GM21390 (cell line): ENCODE results near the gene ZNF564.
"Not testable (repeated sequence)": the region's sequence is repeated elsewhere in the genome, so short reads cannot be mapped to it uniquely, and the experiment has no call there.

Experiments used
- ATAC-seq: cut with Tn5 transposase; IDR thresholded peaks from one replicate; pipeline ENCODE4 v1.9.1; 2021; ENCODE audit not compliant: unreplicated experiment

Gene ZNF564

DNA sequence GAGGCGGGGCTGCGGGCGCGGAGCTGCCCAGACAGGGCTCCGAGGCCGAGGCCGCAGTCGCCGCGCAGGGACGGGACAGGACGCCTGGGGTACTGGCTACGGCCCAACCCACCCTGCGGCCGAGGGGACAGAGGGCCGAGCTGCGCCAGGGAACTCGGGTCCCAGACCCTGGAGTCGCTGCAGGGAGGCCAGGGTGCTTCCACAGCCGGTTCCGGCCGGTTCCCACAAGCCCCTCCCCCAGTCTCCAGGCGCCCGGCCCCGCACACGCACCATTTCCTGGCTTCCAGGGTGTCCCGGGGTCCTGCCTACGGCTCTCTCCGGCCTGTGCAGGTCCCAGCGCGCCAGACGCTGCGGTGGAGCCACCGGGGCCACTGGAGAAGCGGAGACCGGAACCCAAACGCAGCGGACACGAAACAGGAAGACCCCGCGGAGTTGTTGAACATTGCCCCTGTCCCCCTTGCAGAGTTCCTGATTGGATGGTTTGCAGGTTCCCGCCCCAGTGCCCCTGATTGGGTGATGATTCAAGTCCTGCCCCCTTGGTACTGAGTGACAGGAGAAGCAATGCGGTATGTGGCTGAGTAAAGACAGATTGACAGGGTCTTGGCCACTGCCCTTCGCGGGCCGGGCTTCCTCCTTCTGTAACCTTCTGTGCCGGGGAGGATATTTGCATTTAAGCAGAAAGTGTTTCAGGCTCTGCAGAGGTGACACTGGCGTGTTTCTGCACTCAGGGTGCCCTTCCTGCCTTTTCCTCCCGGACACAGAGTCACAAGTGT is at the start of gene ZNF564:
Gene ZNF564 (minus strand): TSS at position 423 of the 773 bp plus-strand sequence. CDS start 150 bp downstream, at position 273.
- peak; percentile 96 for ATAC-seq

DNA sequence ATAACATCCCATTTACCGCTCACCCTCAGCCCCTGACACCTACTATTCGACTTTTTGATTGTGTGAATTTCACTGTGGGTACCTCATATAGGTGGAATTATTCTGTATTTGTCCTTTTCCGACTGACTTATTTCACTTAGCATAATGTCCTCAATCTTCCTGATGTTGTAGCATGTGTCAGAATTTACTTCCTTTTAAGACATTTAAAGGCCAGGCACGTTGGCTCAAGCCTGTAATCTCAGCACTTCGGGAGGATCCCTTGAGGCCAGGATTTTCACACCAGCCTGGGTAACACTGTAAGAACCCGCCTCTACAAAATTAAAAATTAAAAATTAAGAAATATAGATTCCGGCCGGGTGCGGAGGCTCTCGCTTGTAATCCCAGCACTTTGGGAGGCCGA is 46.3 kb upstream of the ZNF564 start:
- ATAC-seq = no peak

DNA sequence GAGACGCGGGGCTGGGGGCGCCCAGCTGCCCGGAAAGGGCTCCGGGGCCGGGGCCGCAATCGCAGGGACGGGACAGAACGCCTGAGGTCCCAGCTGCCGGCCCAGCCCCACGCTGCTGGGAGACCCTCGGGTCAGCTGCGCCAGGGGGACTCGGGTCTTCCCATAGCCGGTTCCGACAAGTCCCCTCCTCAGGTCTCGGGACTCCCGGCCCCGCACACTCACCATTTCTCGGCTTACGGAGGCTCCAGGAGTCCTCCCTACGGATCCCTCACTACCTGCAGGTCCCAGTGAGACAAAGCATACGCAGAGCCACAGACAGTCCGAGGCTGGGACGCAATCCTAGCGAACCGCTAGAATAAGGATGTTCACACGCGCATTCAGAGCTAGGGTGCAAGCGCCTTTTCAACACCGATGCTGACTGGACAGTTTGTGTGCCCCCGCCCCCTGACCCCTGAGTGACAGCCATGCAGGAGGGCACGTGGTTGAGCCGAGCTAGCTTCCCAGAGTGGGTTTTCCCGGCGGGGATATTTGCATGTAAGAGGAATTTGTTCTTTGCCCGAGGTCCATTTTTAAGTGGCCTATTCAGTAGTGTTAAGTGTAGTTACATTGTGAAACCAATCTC is 45.8 kb upstream of the ZNF564 start:
- no peak for ATAC-seq

DNA sequence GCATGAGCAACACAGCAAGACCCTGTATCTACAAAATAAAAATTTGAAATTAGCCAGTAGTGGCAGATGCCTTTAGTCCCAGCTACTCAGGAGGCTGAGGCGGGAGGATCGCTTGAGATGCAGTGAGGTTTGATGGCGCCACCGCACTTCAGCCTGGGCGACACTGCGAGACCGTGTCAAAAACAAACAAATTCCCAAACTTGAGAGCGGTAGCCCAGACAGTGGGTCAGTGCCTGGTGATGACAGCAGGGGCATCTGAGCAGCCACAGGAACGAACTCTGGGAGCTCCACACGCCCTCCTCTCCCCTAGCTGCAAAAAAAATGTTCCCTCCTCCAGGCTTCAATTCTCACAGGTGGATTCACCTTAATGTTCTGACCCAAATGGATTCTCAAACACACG is 45.2 kb upstream of the ZNF564 start:
- ATAC-seq = no peak

DNA sequence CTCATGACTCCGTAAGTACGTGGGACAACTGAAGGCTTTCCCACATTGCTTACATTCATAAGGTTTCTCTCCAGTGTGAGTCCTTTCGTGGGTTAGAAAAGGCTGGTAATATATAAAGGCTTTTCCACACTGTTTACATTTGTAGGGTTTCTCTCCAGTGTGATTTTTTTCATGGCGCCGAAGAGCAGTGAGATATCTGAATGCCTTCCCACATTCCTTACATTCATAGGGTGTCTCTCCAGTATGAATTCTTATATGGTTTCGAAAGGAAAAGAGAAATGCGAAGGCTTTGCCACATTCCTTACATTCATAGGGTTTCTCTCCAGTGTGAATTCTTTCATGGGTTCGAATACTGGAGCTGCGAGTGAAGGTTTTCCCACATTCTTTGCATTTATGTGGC is 29.8 kb upstream of the ZNF564 start:
- ATAC-seq = no peak

DNA sequence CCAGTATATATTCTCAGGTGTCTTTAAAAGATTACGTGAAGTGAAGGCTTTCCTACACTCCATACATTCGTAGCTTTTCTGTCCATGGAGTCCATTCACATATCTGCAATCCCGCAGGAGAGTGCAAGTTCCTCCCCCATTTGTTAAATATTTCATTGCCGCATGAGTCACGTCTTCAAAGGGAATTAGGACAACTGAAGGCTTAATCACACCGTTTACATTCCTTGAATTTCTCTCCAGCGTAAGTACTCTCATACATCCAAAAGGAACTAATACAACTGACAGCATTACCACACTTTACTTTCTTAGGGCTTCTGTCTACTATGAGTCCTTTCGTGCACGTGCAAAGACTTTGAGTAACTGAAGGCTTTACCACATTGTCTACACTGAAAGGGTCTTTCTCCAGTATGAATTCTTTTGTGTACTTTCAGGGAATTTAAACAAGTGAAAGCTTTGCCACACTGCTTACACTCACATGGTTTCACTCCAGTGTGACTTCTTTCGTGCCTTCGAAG is 29.0 kb upstream of the ZNF564 start:
- ATAC-seq = no peak

DNA sequence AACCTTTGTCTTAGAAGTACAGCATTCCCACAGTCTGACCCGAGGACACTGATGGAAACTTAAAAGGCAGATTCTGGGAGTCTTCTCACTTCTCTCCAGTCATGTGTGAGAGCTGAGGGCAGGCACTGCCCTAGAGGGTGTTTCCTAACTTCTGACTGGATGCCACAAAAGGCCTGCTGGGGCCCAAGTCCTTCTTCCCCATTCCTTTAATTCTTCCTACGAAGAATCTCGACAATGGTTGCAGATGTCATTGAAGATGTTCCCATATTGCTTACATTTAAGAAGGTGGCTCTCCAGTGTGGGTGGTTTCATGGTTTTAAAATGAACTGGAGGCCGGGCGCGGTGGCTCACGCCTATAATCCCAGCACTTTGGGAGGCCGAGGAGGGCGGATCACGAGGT is 27.4 kb upstream of the ZNF564 start:
- no peak for ATAC-seq

DNA sequence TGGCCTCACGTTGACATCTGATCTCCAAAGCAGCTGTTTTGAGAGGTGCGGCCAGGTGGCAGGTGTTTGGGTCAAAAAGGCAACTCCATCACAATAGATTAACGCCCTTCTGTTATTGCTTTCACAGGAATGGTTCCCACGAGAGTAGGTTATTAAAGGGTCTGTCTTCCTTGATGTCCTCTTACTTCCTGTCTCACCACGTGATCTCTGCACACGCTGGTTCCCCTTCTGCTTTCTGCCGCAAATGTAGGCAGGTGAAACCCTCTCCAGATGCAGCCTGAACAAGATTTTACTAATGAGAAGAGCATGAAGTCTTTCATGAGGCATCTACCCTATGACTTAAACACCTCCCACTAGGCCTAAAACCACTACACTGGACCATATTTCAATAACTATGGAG is 22.8 kb upstream of the ZNF564 start:
- ATAC-seq = no peak

DNA sequence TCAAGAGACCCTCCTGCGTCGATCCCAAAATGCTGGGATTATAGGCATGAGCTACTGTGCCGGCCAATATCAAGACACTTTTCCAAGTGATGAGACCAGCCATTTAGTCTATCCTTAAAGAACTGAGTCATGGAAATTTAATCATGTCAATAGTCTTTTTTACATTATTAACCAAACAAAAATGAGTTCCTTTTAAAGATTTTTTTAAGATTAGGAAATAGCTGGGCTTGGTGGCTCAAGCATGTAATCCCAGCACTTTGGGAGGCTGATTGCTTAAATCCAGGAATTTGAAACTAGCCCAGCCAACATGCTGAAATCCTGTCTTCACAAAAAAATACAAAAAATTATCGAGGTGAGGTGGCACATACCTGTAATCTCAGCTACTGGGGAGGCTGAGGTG is 16.7 kb upstream of the ZNF564 start:
- ATAC-seq = no peak

DNA sequence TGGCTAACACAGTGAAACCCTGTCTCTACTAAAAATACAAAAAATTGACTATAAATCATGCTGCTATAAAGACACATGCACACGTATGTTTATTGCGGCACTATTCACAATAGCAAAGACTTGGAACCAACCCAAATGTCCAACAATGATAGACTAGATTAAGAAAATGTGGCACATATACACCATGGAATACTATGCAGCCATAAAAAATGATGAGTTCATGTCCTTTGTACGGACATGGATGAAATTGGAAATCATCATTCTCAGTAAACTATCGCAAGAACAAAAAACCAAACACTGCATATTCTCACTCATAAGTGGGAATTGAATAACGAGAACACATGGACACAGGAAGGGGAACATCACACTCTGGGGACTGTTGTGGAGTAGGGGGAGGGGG is 15.1 kb upstream of the ZNF564 start:
- not testable (repeated sequence) for ATAC-seq

DNA sequence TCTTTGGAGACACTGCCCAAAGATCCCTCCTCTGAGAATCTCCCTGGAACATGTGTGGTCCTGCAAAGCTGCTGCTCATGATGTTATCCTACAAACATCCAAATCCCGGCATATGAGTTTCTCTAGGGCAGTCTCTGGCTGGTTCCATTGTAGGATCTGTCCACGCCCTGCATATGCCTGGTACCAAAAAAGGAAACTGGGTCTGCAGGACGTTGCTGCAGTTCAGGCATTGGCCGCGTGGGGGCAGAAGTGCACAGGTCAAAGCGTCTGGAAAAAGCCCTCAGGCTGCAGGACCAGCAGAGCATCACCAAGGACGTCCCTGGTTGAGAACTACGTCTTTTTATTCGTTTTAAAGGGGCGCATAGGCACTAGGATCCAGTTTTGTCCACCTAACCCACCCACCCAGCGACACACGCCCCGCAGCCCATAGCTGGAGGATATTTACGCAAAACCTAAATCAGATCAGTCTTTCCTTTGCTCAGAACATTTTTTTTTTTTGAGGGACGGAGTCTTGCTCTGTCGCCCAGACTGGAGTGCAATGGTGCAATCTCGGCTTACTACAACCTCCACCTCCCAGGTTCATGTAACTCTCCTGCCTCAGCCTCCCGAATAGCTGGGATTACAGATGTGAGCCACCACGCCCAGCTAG is 12.9 kb upstream of the ZNF564 start:
- ATAC-seq = no peak

DNA sequence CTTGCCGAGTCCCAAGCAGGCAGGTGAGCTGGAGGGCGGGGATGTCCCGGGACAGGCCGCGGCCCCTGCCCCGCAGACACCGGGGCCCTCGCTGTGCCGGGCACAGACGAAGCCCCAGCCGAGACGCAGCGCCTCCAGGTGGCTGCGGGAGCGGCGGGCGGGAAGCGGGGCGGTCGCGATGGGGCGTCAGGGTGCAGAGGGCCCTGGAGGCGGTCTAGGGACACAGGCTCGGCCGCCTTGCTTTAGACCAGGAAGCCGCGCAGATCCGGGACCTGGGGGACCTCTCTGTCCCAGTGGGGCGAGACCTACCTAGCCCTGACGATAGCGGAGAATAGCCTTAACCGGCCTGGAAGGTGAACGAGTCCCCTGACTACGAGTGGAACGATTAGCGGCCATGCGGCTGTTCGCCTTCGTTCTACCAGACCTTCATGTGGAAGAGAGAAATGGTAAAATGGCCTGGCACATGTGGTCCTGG is 4.2 kb upstream of the ZNF564 start:
- no peak for ATAC-seq

DNA sequence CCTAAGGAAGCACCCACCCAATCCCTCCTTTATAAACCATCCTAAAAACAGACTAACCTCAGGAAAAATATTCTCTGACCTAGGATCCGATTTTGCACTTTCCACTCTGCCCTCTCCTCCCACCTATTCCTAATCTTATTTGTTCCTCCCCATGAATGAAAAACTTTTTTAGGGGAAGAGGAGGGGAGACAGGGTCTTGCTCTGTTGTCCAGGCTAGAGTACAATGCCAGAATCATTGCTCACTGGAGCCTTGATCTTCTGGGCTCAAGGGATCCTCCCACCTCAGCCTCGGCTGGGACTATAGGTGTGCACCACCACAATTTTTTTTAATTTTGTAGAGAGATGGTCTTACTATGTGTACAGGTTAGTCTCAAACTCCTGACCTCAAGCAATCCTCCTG is 4.4 kb downstream of the ZNF564 start:
- no peak for ATAC-seq

DNA sequence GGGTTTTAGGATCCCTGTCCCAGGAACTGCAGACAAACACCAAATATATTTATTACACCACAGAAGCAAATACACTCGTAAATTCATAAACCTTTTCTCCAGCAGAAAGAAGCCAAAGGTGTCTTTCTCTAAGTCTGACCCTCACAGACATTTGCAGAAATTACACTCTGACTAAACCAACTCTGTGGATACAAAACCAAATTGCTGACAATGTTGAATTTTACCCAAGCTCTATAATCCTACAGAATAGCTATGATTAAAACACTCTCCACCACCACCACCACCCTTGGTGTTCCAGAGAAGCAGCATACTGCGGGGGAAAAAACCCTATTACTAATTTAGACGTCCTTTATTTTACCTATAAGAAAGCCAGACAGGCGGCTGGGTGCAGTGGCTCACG is 5.2 kb downstream of the ZNF564 start:
- ATAC-seq = no peak

DNA sequence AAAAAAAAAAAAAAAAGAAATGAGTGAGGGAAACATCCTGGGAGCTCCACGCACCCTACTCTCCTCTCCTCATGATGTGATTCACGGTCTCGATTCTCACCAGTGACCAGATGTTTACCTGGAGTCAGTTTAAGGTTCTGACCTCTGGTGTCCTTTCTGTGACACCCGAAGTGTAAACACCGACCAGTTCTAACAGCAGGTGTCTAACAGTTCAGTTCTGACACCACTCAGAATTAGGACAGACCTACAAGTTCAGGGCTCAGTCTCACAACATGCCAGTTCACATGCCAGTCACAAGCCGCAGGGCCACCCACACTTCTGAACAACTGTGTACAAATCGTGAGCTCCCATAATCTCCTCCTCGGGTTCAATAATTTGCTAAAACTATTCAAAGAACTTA is 6.0 kb downstream of the ZNF564 start:
- ATAC-seq = no peak

DNA sequence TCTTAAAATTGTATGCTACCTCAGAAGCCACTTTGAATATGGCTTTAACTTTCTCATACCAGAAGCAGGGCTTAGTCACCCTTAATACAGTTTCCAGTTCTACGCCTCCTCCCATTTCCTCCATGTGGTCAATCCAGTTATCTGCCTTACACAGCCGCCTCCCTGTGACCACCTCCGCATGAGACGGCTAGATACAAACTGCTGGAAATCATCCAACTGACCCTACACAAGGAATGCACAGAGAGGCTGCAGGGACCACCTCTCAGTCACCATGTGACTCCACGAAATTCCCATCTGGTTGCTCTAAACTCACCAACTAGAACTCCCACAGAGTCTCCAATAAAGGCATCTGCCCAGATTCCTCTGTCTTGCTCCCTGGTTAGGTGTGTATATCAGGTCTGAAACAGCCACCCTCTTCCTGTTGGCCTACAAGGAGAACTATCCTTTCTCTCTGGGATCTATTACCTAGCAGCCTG is 6.8 kb downstream of the ZNF564 start:
- ATAC-seq = no peak

DNA sequence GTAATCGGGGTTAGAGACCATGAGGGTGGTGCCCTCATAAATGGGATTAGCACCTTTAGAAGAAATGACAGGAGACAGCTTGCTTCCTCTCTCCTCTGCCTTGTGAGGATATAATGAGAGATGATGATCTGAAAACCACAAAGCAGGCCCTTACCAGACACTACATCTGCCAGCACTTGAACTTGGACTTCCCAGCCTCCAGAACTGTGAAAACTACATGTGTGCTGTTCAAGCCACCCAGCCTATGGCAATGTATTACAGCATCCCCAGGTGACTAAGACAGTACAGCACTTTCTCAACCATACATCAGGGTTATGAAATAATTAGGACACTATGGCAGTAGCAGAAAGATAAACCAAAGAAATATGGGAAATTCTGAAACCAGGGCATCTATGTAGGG is 7.4 kb downstream of the ZNF564 start:
- ATAC-seq = no peak

DNA sequence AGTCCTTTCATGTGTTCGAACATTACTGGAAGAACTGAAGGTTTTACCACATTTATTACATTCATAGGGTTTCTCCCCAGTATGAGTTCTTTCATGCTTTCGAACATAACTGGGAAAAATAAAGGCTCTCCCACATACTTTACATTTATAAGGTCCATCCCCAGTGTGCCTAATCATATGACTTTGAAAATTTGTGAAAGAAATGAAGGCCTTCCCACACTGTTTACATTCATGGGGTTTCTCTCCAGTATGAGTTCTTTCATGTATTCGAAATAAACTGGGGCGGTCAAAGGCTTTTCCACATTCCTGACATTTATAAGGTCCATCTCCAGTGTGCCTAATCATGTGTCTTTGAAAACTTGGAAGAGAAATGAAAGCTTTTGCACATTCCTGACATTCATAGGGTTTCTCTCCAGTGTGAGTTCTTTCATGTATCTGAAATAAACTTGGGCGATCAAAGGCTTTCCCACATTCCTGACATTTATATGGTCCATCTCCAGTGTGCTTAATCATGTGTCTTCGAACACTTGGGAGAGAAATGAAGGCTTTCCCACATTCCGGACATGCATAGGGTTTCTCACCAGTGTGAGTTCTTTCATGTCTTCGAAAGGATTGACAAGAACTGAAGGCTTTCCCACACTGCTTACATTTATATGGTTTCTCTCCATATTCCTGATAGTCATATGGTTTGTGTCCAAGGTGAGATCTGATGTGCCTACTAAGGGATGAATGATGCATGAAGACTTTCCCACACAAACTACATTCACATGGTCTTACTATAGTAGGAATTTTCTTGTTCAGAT is 24.0 kb downstream of the ZNF564 start:
- no peak for ATAC-seq

DNA sequence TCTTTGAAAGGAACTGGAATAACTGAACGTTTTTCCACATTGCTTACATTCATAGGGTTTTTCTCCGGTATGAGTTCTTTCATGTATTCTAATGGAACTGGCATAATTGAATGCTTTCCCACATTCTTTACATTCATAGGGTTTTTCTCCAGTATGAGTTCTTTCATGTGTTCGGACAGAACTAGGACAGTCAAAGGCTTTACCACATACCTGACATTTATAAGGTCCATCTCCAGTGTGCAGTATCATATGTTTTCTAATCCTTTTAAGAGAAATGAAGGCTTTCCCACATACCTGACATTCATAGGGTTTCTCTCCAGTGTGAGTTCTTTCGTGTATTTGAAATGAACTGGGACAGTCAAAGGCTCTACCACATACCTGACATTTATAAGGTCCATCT is 24.7 kb downstream of the ZNF564 start:
- ATAC-seq = no peak

DNA sequence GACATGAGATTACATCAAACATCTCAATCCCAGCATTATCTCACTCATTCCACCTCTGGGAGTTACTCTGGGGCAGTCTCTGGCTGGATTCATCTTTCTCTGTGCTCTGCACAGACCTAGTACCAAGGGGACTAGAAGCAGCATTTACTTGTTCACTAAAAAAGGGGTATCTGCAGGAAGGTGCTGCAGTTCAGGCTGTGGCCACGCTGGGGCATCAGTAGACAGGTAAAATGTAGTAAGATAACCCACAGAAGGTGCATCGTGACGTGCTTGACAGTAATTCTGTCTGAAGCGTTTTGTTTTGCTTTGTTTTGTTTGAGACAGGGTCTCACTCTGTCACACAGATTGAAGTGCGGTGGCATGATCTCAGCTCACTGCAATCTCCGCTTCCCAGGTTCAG is 29.3 kb downstream of the ZNF564 start:
- no peak for ATAC-seq

DNA sequence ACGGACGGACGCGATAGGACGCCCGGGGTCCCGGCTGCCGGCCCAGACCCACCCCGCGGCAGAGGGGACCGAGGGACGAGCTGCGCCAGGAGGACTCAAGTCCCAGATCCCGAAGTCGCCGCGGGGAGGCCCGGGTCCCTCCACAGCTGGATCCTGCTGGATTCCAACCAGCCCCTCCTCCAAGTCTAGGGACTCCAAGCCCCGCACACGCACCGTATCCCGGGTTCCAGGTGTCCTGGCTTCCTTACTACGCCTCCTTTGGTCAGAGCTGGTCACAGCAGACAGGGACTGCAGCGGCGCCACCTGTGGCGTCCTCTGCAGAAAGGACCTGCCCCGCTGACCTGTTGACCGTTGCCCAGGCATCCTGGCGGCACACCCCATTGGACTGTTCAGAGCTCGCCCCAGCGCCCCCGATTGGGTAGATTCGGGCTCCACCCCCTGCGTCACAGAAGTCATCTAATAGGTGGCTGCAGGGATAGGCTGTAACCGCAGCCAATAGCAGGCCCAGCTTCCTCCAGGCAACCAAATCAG is 37.7 kb downstream of the ZNF564 start:
- ATAC-seq = no peak
